Measurements from ENCODE around the gene TENM4.
A peak's percentile ranks its signal among the peaks of the same experiment; 100 is the strongest.

GRCh38 chr11:79461144-79461543, 20.3 kb upstream of the TENM4 start:
- TF ChIP-seq CTCF (IDR thresholded peaks at IDR 0.05; ENCODE audit: borderline replicate concordance, extremely low read depth, low read length, poor library complexity, severe bottlenecking) (peak; percentile 40), EZH2 (IDR thresholded peaks at IDR 0.05; ENCODE audit: borderline replicate concordance, low read depth, low read length, severe bottlenecking) (no peak)

Data from DND-41 (cell line).